GM12878 (cell line): ENCODE results near the gene COQ2. TPM values are rescaled to one million over a fixed set of nuclear protein-coding genes. Genes with fewer than 3 reads are reported as not detected.
A peak's percentile ranks its signal among the peaks of the same experiment; 100 is the strongest.

ENCODE experiments used
- ATAC-seq: fragments of 200-7000 bp; cut with Tn5 transposase; 3 replicates; pipeline ENCODE4 v1.9.1; 2020; ENCODE audit warnings: mild to moderate bottlenecking, moderate library complexity
- BruUV-seq: library from RNA; stranded (reverse); fragments of 400-500 nt; replicated peaks from 2 replicates; lab custom pipeline; 2021; lab: Mats Ljungman, UMichigan
- CTCF ChIA-PET: fragments of 300-600 bp; sonication (Branson Sonifier 250); formaldehyde crosslinking; extraction: SDS; loops from one replicate; lab custom pipeline; 2021; ENCODE audit warnings: inconsistent platforms; lab: Yijun Ruan, JAX
- POLR2A ChIA-PET: fragments of 350-600 bp; formaldehyde crosslinking; extraction: SDS; loops from one replicate; lab custom pipeline; 2021; ENCODE audit warnings: inconsistent platforms; lab: Charles Lee
- RAD21 ChIA-PET: fragments of 300-600 bp; sonication (Branson Sonifier 250); formaldehyde crosslinking; loops from one replicate; lab custom pipeline; 2023; ENCODE audit warnings: antibody characterized with exemption; ENCODE audit not compliant: unreplicated experiment; lab: Charles Lee
- SMC1A ChIA-PET: fragments of 300-600 bp; sonication (Branson Sonifier 250); formaldehyde crosslinking; loops from one replicate; lab custom pipeline; 2023; ENCODE audit not compliant: unreplicated experiment, uncharacterized antibody; lab: Charles Lee
- DNase-seq: peaks from one replicate; pipeline ENCODE4 v3.0.0-alpha.2; 2011; ENCODE audit warnings: low read depth, low spot score
- FAIRE-seq: peaks from 3 replicates; lab custom pipeline; 2011; peaks lifted over from hg19 to GRCh38; lab: Jason Lieb, UNC
- H2AFZ ChIP-seq: 2 replicates; pipeline ENCODE4 v1.6.0; 2011; ENCODE audit warnings: low read depth, low read length, control low read depth; ENCODE audit not compliant: control insufficient read depth
- H3K27ac ChIP-seq: 2 replicates; pipeline ENCODE4 v1.5.1; 2011; ENCODE audit warnings: control low read depth; ENCODE audit not compliant: control insufficient read depth, insufficient read depth
- H3K27me3 ChIP-seq, 2 experiments: replicated peaks in 1 of 2; 2 replicates each; pipeline versions ENCODE4 v1.6.0 to v1.6.1; 2011; ENCODE audit warnings: low read length in 1 of 2; ENCODE audit not compliant: control insufficient read depth in 2 of 2, insufficient read depth in 2 of 2
- H3K36me3 ChIP-seq, 2 experiments: 2 replicates each; pipeline ENCODE4 v1.5.1; 2011; ENCODE audit warnings: low read length in 1 of 2; ENCODE audit not compliant: control insufficient read depth in 2 of 2, insufficient read depth in 2 of 2
- H3K4me1 ChIP-seq: 2 replicates; pipeline ENCODE4 v1.6.1; 2011; ENCODE audit warnings: mild to moderate bottlenecking, low read length, moderate library complexity, mixed read lengths; ENCODE audit not compliant: control insufficient read depth, insufficient read depth
- H3K4me2 ChIP-seq: 2 replicates; pipeline ENCODE4 v1.6.0; 2011; ENCODE audit warnings: control low read depth; ENCODE audit not compliant: control insufficient read depth, insufficient read depth
- H3K4me3 ChIP-seq: fragments of 200-600 bp; sonication (generic); 2 replicates; pipeline ENCODE4 v1.5.1; 2016
- H3K79me2 ChIP-seq: 2 replicates; pipeline ENCODE4 v1.6.0; 2011; ENCODE audit warnings: low read length; ENCODE audit not compliant: control insufficient read depth, insufficient read depth
- H3K9ac ChIP-seq: 2 replicates; pipeline ENCODE4 v1.8.0; 2011; ENCODE audit warnings: low read length, control low read depth, mixed read lengths; ENCODE audit not compliant: control insufficient read depth, insufficient read depth
- H3K9me3 ChIP-seq: replicated peaks from 3 replicates; pipeline ENCODE4 v1.5.1; 2011; ENCODE audit warnings: mild to moderate bottlenecking, low read length; ENCODE audit not compliant: control insufficient read depth, insufficient read depth
- H4K20me1 ChIP-seq: 2 replicates; pipeline ENCODE4 v1.6.0; 2011; ENCODE audit not compliant: control insufficient read depth, insufficient read depth
- CTCF ChIP-seq, 3 experiments: IDR thresholded peaks in 2 of 3; conservative IDR thresholded peaks in 1 of 3; 2 replicates each; pipeline ENCODE4 v1.5.1; 2011; ENCODE audit warnings: low read depth in 3 of 3, low read length in 3 of 3, mild to moderate bottlenecking in 3 of 3, control low read depth in 2 of 3, moderate library complexity in 2 of 3, inconsistent platforms in 1 of 3, mixed read lengths in 1 of 3; ENCODE audit not compliant: control insufficient read depth in 2 of 3, insufficient read depth in 1 of 3; ENCODE audit errors: extremely low read depth in 1 of 3
- HDAC6 ChIP-seq: fragments of 200-600 bp; sonication (generic); IDR thresholded peaks from one replicate; pipeline ENCODE4 v1.8.0; 2017; ENCODE audit warnings: antibody characterized with exemption; ENCODE audit not compliant: unreplicated experiment
- HDGF ChIP-seq: fragments of 450-650 bp; IDR thresholded peaks from 2 replicates; pipeline ENCODE4 v1.6.1; 2016; ENCODE audit warnings: antibody characterized with exemption
- POLR2A ChIP-seq: IDR thresholded peaks from 2 replicates; pipeline ENCODE4 v1.6.1; 2011; ENCODE audit warnings: low read depth, mild to moderate bottlenecking, low read length
- ZBTB33 ChIP-seq: fragments of 450-650 bp; IDR thresholded peaks from 2 replicates; pipeline ENCODE4 v1.6.1; 2017; ENCODE audit warnings: mild to moderate bottlenecking
- ZNF384 ChIP-seq: IDR thresholded peaks from 2 replicates; pipeline ENCODE4 v1.6.1; 2012; ENCODE audit warnings: low read depth, mild to moderate bottlenecking, low read length, improper control_type of control experiment, borderline replicate concordance
- WGBS: methylation state at CpG from one replicate; pipeline ENCODE4 v1.1.6; 2016; ENCODE audit warnings: low lambda C conversion rate; ENCODE audit not compliant: insufficient replicate concordance, insufficient coverage; ENCODE audit errors: missing lambda C conversion rate; 5-methylcytosine and 5-hydroxymethylcytosine counted together
- in situ Hi-C: fragments of 300-500 bp; cut with MboI; formaldehyde crosslinking; loops from 9 replicates; pipeline ENCODE4 v1.14.3; 2018; ENCODE audit warnings: mixed read lengths
- intact Hi-C: fragments of 100-400 bp; cut with micrococcal nuclease; formaldehyde crosslinking; loops from one replicate; pipeline ENCODE4 v1.14.2; 2022; ENCODE audit not compliant: unreplicated experiment
- polyA plus RNA-seq, 11 experiments: library from polyadenylated mRNA; depleted of rRNA in 4 of 11; unstranded in 6 of 11; stranded (reverse) in 5 of 11; fragments of >200 nt; fragmentation: Nextera tagmentation in 4 of 11; fragmentation: Illumina TruSeq in 1 of 11; extraction: Ambion mirVana in 4 of 11; extraction: Trizol in 1 of 11; gene quantifications; 1 replicate in 1 of 11; 2 replicates in 10 of 11; pipeline versions ENCODE4 v1.2.1 to v1.2.3, GENCODE V29; 2011 to 2016; ENCODE audit warnings: inconsistent platforms in 2 of 11, missing spikeins in 2 of 11, low read depth in 1 of 11
- total RNA-seq, 4 experiments: library from RNA; depleted of rRNA in 3 of 4; stranded (reverse); fragments of >200 nt in 3 of 4; fragmentation: Illumina TruSeq in 1 of 4; extraction: Trizol in 1 of 4; gene quantifications; 2 replicates each; pipeline versions ENCODE4 v1.2.1 to v1.2.3, GENCODE V29; 2013 to 2021
- TF ChIP-seq, protein P1 (sequence below): fragments of 450-650 bp; formaldehyde crosslinking; IDR thresholded peaks from 2 replicates; pipeline ENCODE4 v1.4.0; 2022; ENCODE audit warnings: mild to moderate bottlenecking, moderate library complexity
- TF ChIP-seq, protein P2 (sequence below): fragments of 450-650 bp; IDR thresholded peaks from 2 replicates; pipeline ENCODE4 v1.6.1; 2016; ENCODE audit warnings: mild to moderate bottlenecking, moderate library complexity, borderline replicate concordance

COQ2 gene
- total and polyA plus RNA-seq, 10 of the 15 experiments (the other 5 are each of a cell fraction or from before 2014, with no cell fraction given): 5.0 to 46.7 (median 19.1) TPM

DNA sequence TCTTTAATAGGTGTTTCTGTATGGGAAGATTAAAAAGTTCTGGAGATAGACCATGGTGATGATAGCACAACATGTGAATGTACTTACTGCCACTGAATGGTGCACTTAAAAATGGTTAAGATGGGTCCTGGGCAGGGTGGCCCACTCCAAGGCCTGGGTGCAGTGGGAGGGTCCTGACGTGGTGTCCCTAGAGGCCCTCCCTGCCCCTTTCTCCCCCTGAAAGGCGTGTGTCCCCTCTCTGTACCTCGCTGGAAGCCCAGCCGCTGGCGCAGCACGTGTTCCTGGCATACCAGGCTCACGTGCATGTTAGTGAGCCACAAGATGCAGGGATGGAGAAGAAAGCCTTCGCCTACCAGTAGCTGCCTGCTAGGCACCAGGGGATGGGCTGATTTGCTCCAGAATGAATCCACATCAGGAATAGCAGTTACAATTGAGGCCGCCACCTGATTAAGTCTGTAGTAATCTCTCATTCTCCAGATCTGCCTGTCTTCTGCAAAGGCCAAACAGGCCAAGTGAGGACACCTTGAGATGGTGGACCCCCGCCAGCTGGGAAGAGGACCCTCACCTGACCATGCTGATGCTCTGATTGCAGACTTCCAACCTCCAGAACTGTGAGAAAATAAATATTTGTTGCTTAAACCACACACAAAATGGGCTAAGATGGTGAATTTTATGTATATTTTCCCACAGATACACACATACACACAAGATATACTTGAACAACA is 67.5 kb downstream of the COQ2 start:
- H3K4me1 ChIP-seq: peaks cover 70% of the 10 kb centered on the region
- peaks cover 6% of the 10 kb centered on the region; the same call in 2 of the 3 replicates for H3K9me3 ChIP-seq
- 50% methylated on average over 10 of the region's 10 CpGs for WGBS
- ChIA-PET CTCF (interaction anchor here (0.5 to 3.7 kb wide), 17 partner anchors 17 to 143 kb away, joined by 3 to 34 read pairs (median 9); no protein-coding TSS in a partner anchor), RAD21 (interaction anchor here (0.7 to 4.4 kb wide), 25 partner anchors 16 to 317 kb away, joined by 3 to 127 read pairs (median 11); partner anchors contain the start of genes COPS4, COQ2 and PLAC8), POLR2A (interaction anchor here (1.1 to 6.8 kb wide), 11 partner anchors 18 to 143 kb away, joined by 3 to 77 read pairs (median 7); partner anchors contain the start of gene PLAC8), SMC1A (interaction anchor here (1.0 to 10.4 kb wide), 21 partner anchors 12 to 182 kb away, joined by 3 to 183 read pairs (median 16); partner anchors contain the start of genes COPS4, COQ2 and PLAC8)
- no peaks in the 10 kb centered on the region for H3K27me3 ChIP-seq
- intact Hi-C loops: loop anchor here (1.0 to 5.0 kb wide), 7 partner anchors 23 to 205 kb away; partner anchors contain the start of gene LIN54
- peak overlapping the region; percentile 97 for H3K27ac ChIP-seq
- no peak for ATAC-seq
- H3K9ac ChIP-seq: peak overlapping the region; percentile 59
- BruUV-seq: no TSS peak
- no peaks in the 10 kb centered on the region for H4K20me1 ChIP-seq
- DNase-seq: no peak
- H3K36me3 ChIP-seq: no peaks in the 10 kb centered on the region
- H3K79me2 ChIP-seq: no peaks in the 10 kb centered on the region; the same call in 1 of the 2 replicates
- FAIRE-seq: no peak
- H3K4me3 ChIP-seq: peak overlapping the region; percentile 17; the same call in 1 of the 2 replicates
- peak overlapping the region; percentile 63; the same call in 1 of the 2 replicates for H2AFZ ChIP-seq
- H3K4me2 ChIP-seq: peak overlapping the region; percentile 68
- in situ Hi-C loops: loop anchor here (5.0 kb wide), 1 partner anchor 105 kb away; the partner anchor contains the start of gene PLAC8
- TF ChIP-seq, protein P1, sequence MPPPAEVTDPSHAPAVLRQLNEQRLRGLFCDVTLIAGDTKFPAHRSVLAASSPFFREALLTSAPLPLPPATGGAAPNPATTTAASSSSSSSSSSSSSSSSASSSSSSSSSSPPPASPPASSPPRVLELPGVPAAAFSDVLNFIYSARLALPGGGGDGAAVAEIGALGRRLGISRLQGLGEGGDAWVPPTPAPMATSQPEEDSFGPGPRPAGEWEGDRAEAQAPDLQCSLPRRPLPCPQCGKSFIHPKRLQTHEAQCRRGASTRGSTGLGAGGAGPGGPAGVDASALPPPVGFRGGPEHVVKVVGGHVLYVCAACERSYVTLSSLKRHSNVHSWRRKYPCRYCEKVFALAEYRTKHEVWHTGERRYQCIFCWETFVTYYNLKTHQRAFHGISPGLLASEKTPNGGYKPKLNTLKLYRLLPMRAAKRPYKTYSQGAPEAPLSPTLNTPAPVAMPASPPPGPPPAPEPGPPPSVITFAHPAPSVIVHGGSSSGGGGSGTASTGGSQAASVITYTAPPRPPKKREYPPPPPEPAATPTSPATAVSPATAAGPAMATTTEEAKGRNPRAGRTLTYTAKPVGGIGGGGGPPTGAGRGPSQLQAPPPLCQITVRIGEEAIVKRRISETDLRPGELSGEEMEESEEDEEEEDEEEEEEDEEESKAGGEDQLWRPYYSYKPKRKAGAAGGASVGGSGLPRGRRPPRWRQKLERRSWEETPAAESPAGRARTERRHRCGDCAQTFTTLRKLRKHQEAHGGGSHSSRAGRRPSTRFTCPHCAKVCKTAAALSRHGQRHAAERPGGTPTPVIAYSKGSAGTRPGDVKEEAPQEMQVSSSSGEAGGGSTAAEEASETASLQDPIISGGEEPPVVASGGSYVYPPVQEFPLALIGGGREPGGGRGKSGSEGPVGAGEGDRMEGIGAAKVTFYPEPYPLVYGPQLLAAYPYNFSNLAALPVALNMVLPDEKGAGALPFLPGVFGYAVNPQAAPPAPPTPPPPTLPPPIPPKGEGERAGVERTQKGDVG (CRISPR knock-in tag): peak; percentile 85
- TF ChIP-seq ZBTB33 (peak; percentile 99), ZNF384 (no peak), POLR2A (0 out of 2 replicates have a peak, but pooled peaks have one; percentile 32), HDAC6 (no peak), HDGF (0 out of 2 replicates have a peak, but pooled peaks have one; percentile 23), CTCF (IDR thresholded peaks at IDR 0.05 in 2 of 3, conservative IDR thresholded peaks at IDR 0.05 in 1 of 3; ENCODE audit: control insufficient read depth in 2 of 3, extremely low read depth in 1 of 3, insufficient read depth in 1 of 3, low read depth in 3 of 3, low read length in 3 of 3) (no peak)
- TF ChIP-seq, protein P2, sequence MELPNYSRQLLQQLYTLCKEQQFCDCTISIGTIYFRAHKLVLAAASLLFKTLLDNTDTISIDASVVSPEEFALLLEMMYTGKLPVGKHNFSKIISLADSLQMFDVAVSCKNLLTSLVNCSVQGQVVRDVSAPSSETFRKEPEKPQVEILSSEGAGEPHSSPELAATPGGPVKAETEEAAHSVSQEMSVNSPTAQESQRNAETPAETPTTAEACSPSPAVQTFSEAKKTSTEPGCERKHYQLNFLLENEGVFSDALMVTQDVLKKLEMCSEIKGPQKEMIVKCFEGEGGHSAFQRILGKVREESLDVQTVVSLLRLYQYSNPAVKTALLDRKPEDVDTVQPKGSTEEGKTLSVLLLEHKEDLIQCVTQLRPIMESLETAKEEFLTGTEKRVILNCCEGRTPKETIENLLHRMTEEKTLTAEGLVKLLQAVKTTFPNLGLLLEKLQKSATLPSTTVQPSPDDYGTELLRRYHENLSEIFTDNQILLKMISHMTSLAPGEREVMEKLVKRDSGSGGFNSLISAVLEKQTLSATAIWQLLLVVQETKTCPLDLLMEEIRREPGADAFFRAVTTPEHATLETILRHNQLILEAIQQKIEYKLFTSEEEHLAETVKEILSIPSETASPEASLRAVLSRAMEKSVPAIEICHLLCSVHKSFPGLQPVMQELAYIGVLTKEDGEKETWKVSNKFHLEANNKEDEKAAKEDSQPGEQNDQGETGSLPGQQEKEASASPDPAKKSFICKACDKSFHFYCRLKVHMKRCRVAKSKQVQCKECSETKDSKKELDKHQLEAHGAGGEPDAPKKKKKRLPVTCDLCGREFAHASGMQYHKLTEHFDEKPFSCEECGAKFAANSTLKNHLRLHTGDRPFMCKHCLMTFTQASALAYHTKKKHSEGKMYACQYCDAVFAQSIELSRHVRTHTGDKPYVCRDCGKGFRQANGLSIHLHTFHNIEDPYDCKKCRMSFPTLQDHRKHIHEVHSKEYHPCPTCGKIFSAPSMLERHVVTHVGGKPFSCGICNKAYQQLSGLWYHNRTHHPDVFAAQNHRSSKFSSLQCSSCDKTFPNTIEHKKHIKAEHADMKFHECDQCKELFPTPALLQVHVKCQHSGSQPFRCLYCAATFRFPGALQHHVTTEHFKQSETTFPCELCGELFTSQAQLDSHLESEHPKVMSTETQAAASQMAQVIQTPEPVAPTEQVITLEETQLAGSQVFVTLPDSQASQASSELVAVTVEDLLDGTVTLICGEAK: no peak
